Fibroblast of mammary gland (primary cell): ENCODE data around the gene C5orf47.

Experiments used
- DNase-seq: peaks from one replicate; pipeline ENCODE4 v3.0.0-alpha.2; 2010; ENCODE audit warnings: low read depth
- H3K4me3 ChIP-seq: 2 replicates; pipeline ENCODE4 v1.5.1; 2011; ENCODE audit warnings: low read depth, mild to moderate bottlenecking, low read length, moderate library complexity; ENCODE audit not compliant: control insufficient read depth
- CTCF ChIP-seq: conservative IDR thresholded peaks from 2 replicates; pipeline ENCODE4 v1.5.1; 2011; ENCODE audit warnings: low read depth, low read length, inconsistent platforms; ENCODE audit not compliant: control insufficient read depth, insufficient read depth

Gene C5orf47

GRCh38 chr5:174047472-174048099 is 58.6 kb downstream of the C5orf47 start:
- no peak overlapping the region for H3K4me3 ChIP-seq
- no peak for TF ChIP-seq CTCF
- DNase-seq: no peak

GRCh38 chr5:174052636-174053035 is 63.7 kb downstream of the C5orf47 start:
- H3K4me3 ChIP-seq: no peak overlapping the region
- TF ChIP-seq CTCF: no peak
- DNase-seq: no peak

- no peak for DNase-seq
- no peak overlapping the region for H3K4me3 ChIP-seq
- no peak for TF ChIP-seq CTCF
Measured at GRCh38 chr5:174053905-174054304, 64.9 kb downstream of the C5orf47 start.
